CD14-positive monocyte (primary cell): ENCODE measurements around the gene PAEP. TPM values are rescaled to one million over a fixed set of nuclear protein-coding genes. Genes with fewer than 3 reads are reported as not detected.

ENCODE experiments used
- DNase-seq, 3 donors: peaks; one replicate each; pipeline ENCODE4 v3.0.0-alpha.2; 2011 to 2022
- H2AFZ ChIP-seq: 2 replicates; pipeline ENCODE4 v1.6.0; 2012; ENCODE audit warnings: mild to moderate bottlenecking, low read depth, low read length, inconsistent platforms; ENCODE audit not compliant: insufficient read depth, poor library complexity, severe bottlenecking
- H3K27ac ChIP-seq, 2 donors: 1 replicate in 1 of 2; 2 replicates in 1 of 2; pipeline ENCODE4 v1.5.1; 2012 to 2013; ENCODE audit warnings: low read length in 2 of 2, control low read depth in 1 of 2, inconsistent platforms in 1 of 2, low read depth in 1 of 2, mild to moderate bottlenecking in 1 of 2
- H3K27me3 ChIP-seq, 2 donors: one replicate each; pipeline versions ENCODE4 v1.6.0 to v1.6.1; 2011 to 2013; ENCODE audit warnings: low read length in 2 of 2; ENCODE audit not compliant: control insufficient read depth in 2 of 2, insufficient read depth in 2 of 2
- H3K36me3 ChIP-seq, 2 donors: replicated peaks in 1 of 2; 1 replicate in 1 of 2; 2 replicates in 1 of 2; pipeline versions ENCODE4 v1.5.1 to v1.6.1; 2012 to 2013; ENCODE audit warnings: low read length in 2 of 2, control low read depth in 1 of 2, inconsistent platforms in 1 of 2, mild to moderate bottlenecking in 1 of 2; ENCODE audit not compliant: insufficient read depth in 2 of 2, control insufficient read depth in 1 of 2
- H3K4me1 ChIP-seq, 2 donors: 1 replicate in 1 of 2; 2 replicates in 1 of 2; pipeline versions ENCODE4 v1.5.1 to v1.6.1; 2012 to 2013; ENCODE audit warnings: low read length in 2 of 2, control low read depth in 1 of 2, inconsistent platforms in 1 of 2, mild to moderate bottlenecking in 1 of 2, moderate library complexity in 1 of 2; ENCODE audit not compliant: insufficient read depth in 2 of 2, control insufficient read depth in 1 of 2
- H3K4me2 ChIP-seq: replicated peaks from 2 replicates; pipeline ENCODE3; 2012; ENCODE audit warnings: low read length, moderate library complexity, mild to moderate bottlenecking; ENCODE audit not compliant: poor library complexity, severe bottlenecking; ENCODE audit errors: extremely low read depth
- H3K4me3 ChIP-seq, 3 experiments: fragments of 200-600 bp in 1 of 3; sonication (generic) in 1 of 3; replicated peaks in 1 of 3; 1 replicate in 2 of 3; 2 replicates in 1 of 3; pipeline ENCODE4 v1.5.1; 2011 to 2013; ENCODE audit warnings: low read length in 3 of 3, mild to moderate bottlenecking in 3 of 3, control low read depth in 2 of 3, low read depth in 2 of 3, inconsistent platforms in 1 of 3, moderate library complexity in 1 of 3
- H3K79me2 ChIP-seq: 2 replicates; pipeline ENCODE4 v1.6.0; 2012; ENCODE audit warnings: mild to moderate bottlenecking, control low read depth, inconsistent platforms, low read length, moderate library complexity; ENCODE audit not compliant: insufficient read depth
- H3K9ac ChIP-seq: 2 replicates; pipeline ENCODE4 v1.6.0; 2017; ENCODE audit warnings: low read length, mild to moderate bottlenecking; ENCODE audit not compliant: insufficient read depth, poor library complexity, severe bottlenecking
- H3K9me3 ChIP-seq, 2 donors: replicated peaks in 1 of 2; 1 replicate in 1 of 2; 2 replicates in 1 of 2; pipeline versions ENCODE4 v1.5.1 to v1.6.1; 2012 to 2013; ENCODE audit warnings: low read length in 2 of 2, control low read depth in 1 of 2; ENCODE audit not compliant: control insufficient read depth in 1 of 2, insufficient read depth in 1 of 2
- H4K20me1 ChIP-seq: 2 replicates; pipeline ENCODE4 v1.6.0; 2012; ENCODE audit warnings: mild to moderate bottlenecking, low read length, control low read depth, moderate library complexity; ENCODE audit not compliant: insufficient read depth
- H3K27ac Mint-ChIP-seq, 7 donors: one replicate each; pipeline ENCODE4 v1.8.0; 2020; ENCODE audit warnings: mild to moderate bottlenecking in 7 of 7, mixed read lengths in 7 of 7, moderate library complexity in 6 of 7, inconsistent platforms in 2 of 7
- H3K27me3 Mint-ChIP-seq, 3 donors: one replicate each; pipeline ENCODE4 v1.8.0; 2021 to 2022; ENCODE audit warnings: low read depth in 3 of 3, mild to moderate bottlenecking in 3 of 3, mixed read lengths in 3 of 3, moderate library complexity in 3 of 3, inconsistent platforms in 1 of 3
- H3K36me3 Mint-ChIP-seq, 2 donors: one replicate each; pipeline ENCODE4 v1.8.0; 2020; ENCODE audit warnings: mixed read lengths in 2 of 2, inconsistent platforms in 1 of 2, mild to moderate bottlenecking in 1 of 2
- H3K4me1 Mint-ChIP-seq: one replicate; pipeline ENCODE4 v1.8.0; 2020; ENCODE audit warnings: mild to moderate bottlenecking, mixed read lengths
- H3K4me3 Mint-ChIP-seq, 2 donors: one replicate each; pipeline ENCODE4 v1.8.0; 2020; ENCODE audit warnings: mild to moderate bottlenecking in 2 of 2, mixed read lengths in 2 of 2, moderate library complexity in 1 of 2
- H3K9me3 Mint-ChIP-seq, 7 donors: one replicate each; pipeline ENCODE4 v1.8.0; 2020 to 2022; ENCODE audit warnings: mixed read lengths in 7 of 7, mild to moderate bottlenecking in 6 of 7, moderate library complexity in 6 of 7, inconsistent platforms in 2 of 7
- WGBS: methylation state at CpG from one replicate; pipeline ENCODE4 v1.1.5; 2013; ENCODE audit warnings: missing lambda C conversion rate; ENCODE audit not compliant: insufficient coverage; 5-methylcytosine and 5-hydroxymethylcytosine counted together
- intact Hi-C, 2 donors: fragments of 100-400 bp; cut with micrococcal nuclease; formaldehyde crosslinking; loops; one replicate each; pipeline versions ENCODE4 v1.15.0 to v1.15.1; 2023
- polyA plus RNA-seq, 3 donors: library from polyadenylated mRNA; depleted of rRNA in 1 of 3; unstranded in 2 of 3; stranded (reverse) in 1 of 3; fragments of 300-500 nt in 2 of 3; fragments of >200 nt in 1 of 3; fragmentation: Illumina TruSeq in 2 of 3; gene quantifications; 1 replicate in 2 of 3; 2 replicates in 1 of 3; pipeline ENCODE4 v1.2.3, GENCODE V29; 2012 to 2021
- TF ChIP-seq, protein P1 (sequence below): fragments of 200-600 bp; IDR thresholded peaks from one replicate; pipeline ENCODE4 v1.8.0; 2022; ENCODE audit warnings: antibody characterized with exemption, mild to moderate bottlenecking

Gene PAEP
- polyA plus RNA-seq, 3 donors = not detected

DNA sequence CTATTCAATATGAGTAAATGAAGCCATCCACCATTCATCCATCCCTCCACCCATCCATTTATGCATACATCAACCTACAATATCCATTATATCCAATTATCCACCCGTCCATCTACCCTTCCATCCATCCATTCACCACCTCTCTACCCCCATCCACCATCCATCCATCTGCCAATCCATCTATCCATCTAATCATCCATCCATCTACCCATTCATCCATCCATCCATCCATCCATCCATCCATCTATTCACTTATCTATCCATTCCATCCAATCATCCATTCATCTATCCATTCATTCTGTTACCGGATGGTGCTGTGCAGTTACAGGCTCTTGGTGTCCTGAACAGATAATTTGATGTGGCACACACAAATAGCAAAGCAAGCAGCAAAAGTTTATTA, 10.7 kb downstream of the PAEP start:
- H3K27me3 ChIP-seq = no peaks in the 10 kb centered on the region
- WGBS = 82% methylated on average over 1 of the region's 2 CpGs

DNA sequence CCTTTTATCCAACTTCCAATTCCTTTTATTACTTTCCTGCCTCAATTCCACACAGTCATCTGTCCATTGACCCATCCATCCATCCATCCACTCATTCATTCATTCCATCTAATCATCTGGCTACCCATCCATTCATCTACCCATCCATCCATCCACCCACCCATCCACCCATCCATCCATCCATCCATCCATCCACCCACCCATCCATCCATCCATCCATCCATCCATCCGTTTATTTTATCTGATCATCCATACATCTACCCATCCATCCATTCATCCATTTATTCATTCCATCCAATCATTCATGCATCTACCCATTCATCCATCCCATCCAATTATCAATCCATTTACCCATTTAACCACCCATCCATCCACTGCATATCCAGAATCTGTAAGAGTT, 11.6 kb downstream of the PAEP start:
- Histone ChIP-seq H3K4me2 (no peak overlapping the region), H3K9ac (no peak overlapping the region), H2AFZ (no peak overlapping the region), H3K4me1 (no peaks in the 10 kb centered on the region), H3K27ac (no peak overlapping the region), H3K36me3 (no peaks in the 10 kb centered on the region), H3K79me2 (no peaks in the 10 kb centered on the region), H3K27me3 (no peaks in the 10 kb centered on the region), H4K20me1 (no peaks in the 10 kb centered on the region), H3K9me3 (no peaks in the 10 kb centered on the region), H3K4me3 (no peak overlapping the region)
- no peak for DNase-seq
- Mint-ChIP-seq H3K4me1 (no peaks in the 10 kb centered on the region), H3K27ac (no peak overlapping the region), H3K36me3 (no peaks in the 10 kb centered on the region), H3K4me3 (no peak overlapping the region), H3K9me3 (peaks cover 0 to 5% (median 3%) of the 10 kb centered on the region in 7 donors), H3K27me3 (peaks cover 0 to 2% (median 2%) of the 10 kb centered on the region in 3 donors)
- 100% methylated on average over 1 of the region's 1 CpG for WGBS
- TF ChIP-seq, protein P1, sequence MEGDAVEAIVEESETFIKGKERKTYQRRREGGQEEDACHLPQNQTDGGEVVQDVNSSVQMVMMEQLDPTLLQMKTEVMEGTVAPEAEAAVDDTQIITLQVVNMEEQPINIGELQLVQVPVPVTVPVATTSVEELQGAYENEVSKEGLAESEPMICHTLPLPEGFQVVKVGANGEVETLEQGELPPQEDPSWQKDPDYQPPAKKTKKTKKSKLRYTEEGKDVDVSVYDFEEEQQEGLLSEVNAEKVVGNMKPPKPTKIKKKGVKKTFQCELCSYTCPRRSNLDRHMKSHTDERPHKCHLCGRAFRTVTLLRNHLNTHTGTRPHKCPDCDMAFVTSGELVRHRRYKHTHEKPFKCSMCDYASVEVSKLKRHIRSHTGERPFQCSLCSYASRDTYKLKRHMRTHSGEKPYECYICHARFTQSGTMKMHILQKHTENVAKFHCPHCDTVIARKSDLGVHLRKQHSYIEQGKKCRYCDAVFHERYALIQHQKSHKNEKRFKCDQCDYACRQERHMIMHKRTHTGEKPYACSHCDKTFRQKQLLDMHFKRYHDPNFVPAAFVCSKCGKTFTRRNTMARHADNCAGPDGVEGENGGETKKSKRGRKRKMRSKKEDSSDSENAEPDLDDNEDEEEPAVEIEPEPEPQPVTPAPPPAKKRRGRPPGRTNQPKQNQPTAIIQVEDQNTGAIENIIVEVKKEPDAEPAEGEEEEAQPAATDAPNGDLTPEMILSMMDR = no peak
- intact Hi-C loops = no loop called here

More for the DNA sequence above, 10.7 kb downstream of the PAEP start:
- Histone ChIP-seq H3K9ac (no peak overlapping the region), H3K36me3 (no peaks in the 10 kb centered on the region), H2AFZ (no peak overlapping the region), H3K9me3 (no peaks in the 10 kb centered on the region), H3K27ac (no peak overlapping the region), H3K4me3 (no peak overlapping the region), H3K4me1 (no peaks in the 10 kb centered on the region), H3K4me2 (no peak overlapping the region), H4K20me1 (no peaks in the 10 kb centered on the region), H3K79me2 (no peaks in the 10 kb centered on the region)
- Mint-ChIP-seq H3K4me3 (no peak overlapping the region), H3K27me3 (peaks cover 0 to 2% (median 2%) of the 10 kb centered on the region in 3 donors), H3K4me1 (no peaks in the 10 kb centered on the region), H3K27ac (no peak overlapping the region), H3K9me3 (peaks cover 0 to 5% (median 3%) of the 10 kb centered on the region in 7 donors), H3K36me3 (no peaks in the 10 kb centered on the region)
- TF ChIP-seq, protein P1 = no peak
- no peak for DNase-seq
- intact Hi-C loops = no loop called here
